Measurements from ENCODE around the gene KRTAP17-1.

DNA sequence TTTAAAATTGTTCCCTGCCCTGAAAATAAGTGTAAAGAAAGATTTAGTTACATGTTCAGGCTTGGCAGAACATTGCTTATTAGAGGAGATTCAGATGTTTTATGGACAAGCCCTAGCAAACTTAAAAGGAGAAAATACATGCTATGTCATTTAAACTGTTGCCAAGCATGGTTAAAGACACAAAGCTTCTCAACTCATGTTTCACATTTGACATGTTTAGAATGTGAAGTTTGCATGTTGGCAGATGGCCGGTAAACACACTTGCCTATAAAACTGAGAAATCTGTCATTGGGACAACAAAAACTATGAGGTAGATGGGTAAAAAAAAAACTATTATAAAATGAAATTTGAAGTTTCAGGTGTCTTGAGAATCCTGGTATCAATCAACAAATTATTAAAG is 18.7 kb downstream of the KRTAP17-1 start:
- TF ChIP-seq POLR2AphosphoS5 (IDR thresholded peaks at IDR 0.05; ENCODE audit: low read depth, low read length) (no peak), SIN3A (IDR thresholded peaks at IDR 0.05; ENCODE audit: borderline replicate concordance, insufficient read depth, low read depth, low read length) (no peak)
- TF ChIP-seq, protein P1, sequence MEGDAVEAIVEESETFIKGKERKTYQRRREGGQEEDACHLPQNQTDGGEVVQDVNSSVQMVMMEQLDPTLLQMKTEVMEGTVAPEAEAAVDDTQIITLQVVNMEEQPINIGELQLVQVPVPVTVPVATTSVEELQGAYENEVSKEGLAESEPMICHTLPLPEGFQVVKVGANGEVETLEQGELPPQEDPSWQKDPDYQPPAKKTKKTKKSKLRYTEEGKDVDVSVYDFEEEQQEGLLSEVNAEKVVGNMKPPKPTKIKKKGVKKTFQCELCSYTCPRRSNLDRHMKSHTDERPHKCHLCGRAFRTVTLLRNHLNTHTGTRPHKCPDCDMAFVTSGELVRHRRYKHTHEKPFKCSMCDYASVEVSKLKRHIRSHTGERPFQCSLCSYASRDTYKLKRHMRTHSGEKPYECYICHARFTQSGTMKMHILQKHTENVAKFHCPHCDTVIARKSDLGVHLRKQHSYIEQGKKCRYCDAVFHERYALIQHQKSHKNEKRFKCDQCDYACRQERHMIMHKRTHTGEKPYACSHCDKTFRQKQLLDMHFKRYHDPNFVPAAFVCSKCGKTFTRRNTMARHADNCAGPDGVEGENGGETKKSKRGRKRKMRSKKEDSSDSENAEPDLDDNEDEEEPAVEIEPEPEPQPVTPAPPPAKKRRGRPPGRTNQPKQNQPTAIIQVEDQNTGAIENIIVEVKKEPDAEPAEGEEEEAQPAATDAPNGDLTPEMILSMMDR (IDR thresholded peaks at IDR 0.05), result no peak

Measured in Panc1 (cell line).